VCaP (cell line): ENCODE data around the gene MMRN2.
"Not testable (repeated sequence)": the region's sequence is repeated elsewhere in the genome, so short reads cannot be mapped to it uniquely, and the experiment has no call there.

Experiments used
- H3K27ac ChIP-seq: fragments of 450-650 bp; 2 replicates; pipeline ENCODE4 v1.5.1; 2017
- TF ChIP-seq, protein P1 (sequence below): fragments of 450-650 bp; conservative IDR thresholded peaks from 2 replicates; pipeline ENCODE4 v1.5.1; 2017; ENCODE audit warnings: mild to moderate bottlenecking, moderate library complexity

The MMRN2 gene, protein sequence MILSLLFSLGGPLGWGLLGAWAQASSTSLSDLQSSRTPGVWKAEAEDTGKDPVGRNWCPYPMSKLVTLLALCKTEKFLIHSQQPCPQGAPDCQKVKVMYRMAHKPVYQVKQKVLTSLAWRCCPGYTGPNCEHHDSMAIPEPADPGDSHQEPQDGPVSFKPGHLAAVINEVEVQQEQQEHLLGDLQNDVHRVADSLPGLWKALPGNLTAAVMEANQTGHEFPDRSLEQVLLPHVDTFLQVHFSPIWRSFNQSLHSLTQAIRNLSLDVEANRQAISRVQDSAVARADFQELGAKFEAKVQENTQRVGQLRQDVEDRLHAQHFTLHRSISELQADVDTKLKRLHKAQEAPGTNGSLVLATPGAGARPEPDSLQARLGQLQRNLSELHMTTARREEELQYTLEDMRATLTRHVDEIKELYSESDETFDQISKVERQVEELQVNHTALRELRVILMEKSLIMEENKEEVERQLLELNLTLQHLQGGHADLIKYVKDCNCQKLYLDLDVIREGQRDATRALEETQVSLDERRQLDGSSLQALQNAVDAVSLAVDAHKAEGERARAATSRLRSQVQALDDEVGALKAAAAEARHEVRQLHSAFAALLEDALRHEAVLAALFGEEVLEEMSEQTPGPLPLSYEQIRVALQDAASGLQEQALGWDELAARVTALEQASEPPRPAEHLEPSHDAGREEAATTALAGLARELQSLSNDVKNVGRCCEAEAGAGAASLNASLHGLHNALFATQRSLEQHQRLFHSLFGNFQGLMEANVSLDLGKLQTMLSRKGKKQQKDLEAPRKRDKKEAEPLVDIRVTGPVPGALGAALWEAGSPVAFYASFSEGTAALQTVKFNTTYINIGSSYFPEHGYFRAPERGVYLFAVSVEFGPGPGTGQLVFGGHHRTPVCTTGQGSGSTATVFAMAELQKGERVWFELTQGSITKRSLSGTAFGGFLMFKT

GRCh38 chr10:86957471-86958115 lies at the start of gene MMRN2:
Gene MMRN2, minus strand, starts transcription at chr10:86957615. Its CDS starts 74 bp downstream, at chr10:86957541.
- TF ChIP-seq, protein P1, sequence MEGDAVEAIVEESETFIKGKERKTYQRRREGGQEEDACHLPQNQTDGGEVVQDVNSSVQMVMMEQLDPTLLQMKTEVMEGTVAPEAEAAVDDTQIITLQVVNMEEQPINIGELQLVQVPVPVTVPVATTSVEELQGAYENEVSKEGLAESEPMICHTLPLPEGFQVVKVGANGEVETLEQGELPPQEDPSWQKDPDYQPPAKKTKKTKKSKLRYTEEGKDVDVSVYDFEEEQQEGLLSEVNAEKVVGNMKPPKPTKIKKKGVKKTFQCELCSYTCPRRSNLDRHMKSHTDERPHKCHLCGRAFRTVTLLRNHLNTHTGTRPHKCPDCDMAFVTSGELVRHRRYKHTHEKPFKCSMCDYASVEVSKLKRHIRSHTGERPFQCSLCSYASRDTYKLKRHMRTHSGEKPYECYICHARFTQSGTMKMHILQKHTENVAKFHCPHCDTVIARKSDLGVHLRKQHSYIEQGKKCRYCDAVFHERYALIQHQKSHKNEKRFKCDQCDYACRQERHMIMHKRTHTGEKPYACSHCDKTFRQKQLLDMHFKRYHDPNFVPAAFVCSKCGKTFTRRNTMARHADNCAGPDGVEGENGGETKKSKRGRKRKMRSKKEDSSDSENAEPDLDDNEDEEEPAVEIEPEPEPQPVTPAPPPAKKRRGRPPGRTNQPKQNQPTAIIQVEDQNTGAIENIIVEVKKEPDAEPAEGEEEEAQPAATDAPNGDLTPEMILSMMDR = no peak

GRCh38 chr10:87007124-87007523 lies 49.7 kb upstream of the MMRN2 start:
- H3K27ac ChIP-seq = peak overlapping the region; percentile 85

More at GRCh38 chr10:86957471-86958115, at the start of gene MMRN2:
- H3K27ac ChIP-seq = peak within 1 kb of the TSS; percentile 25; the same call in 1 of the 2 replicates

DNA sequence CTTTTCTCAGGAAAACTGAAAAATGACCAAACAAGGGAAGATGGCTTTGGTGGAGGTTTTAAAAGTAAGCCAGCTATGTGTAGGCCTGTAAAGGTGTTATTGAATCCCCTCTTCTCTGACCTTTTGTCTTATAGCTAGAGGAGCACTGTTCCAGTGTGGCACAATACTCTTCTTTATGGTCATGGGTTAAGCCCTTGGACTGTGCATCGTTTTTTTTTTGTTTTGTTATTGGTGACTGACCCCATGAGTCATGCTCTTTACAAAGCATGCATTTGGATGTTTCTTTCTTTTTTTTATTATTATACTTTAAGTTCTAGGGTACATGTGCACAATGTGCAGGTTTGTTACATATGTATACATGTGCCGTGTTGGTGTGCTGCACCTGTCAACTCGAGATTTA lies 43.1 kb upstream of the MMRN2 start:
- no peak overlapping the region for H3K27ac ChIP-seq
- TF ChIP-seq, protein P1 = no peak

GRCh38 chr10:86999802-87000403 lies 42.5 kb upstream of the MMRN2 start:
- H3K27ac ChIP-seq = not testable (repeated sequence)

- TF ChIP-seq, protein P1 = no peak
- H3K27ac ChIP-seq = peak overlapping the region; percentile 85
Observed at GRCh38 chr10:86992929-86993328, 35.5 kb upstream of the MMRN2 start.

GRCh38 chr10:86992456-86992855 lies 35.0 kb upstream of the MMRN2 start:
- peak overlapping the region; percentile 85 for H3K27ac ChIP-seq
- TF ChIP-seq, protein P1 = no peak

DNA sequence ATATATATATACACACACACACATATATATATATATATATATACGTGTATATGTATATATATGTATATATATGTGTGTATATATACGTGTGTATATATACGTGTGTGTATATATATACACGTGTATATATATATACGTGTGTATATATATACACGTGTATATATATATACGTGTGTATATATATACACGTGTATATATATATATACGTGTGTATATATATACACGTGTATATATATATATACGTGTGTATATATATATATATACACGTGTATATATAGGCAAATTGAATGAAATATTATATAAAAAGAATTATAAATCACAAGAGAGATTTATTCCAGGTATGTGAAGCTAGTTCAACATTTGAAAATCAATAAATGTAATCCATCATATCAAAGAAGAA lies 33.9 kb upstream of the MMRN2 start:
- H3K27ac ChIP-seq = peak overlapping the region; percentile 85

- TF ChIP-seq, protein P1 = no peak
- H3K27ac ChIP-seq = peak overlapping the region; percentile 70
Observed at GRCh38 chr10:86988520-86988919, 31.1 kb upstream of the MMRN2 start.

GRCh38 chr10:86984498-86984897 lies 27.1 kb upstream of the MMRN2 start:
- not testable (repeated sequence) for H3K27ac ChIP-seq
